Measurements from ENCODE around the gene WDR18.

DNA sequence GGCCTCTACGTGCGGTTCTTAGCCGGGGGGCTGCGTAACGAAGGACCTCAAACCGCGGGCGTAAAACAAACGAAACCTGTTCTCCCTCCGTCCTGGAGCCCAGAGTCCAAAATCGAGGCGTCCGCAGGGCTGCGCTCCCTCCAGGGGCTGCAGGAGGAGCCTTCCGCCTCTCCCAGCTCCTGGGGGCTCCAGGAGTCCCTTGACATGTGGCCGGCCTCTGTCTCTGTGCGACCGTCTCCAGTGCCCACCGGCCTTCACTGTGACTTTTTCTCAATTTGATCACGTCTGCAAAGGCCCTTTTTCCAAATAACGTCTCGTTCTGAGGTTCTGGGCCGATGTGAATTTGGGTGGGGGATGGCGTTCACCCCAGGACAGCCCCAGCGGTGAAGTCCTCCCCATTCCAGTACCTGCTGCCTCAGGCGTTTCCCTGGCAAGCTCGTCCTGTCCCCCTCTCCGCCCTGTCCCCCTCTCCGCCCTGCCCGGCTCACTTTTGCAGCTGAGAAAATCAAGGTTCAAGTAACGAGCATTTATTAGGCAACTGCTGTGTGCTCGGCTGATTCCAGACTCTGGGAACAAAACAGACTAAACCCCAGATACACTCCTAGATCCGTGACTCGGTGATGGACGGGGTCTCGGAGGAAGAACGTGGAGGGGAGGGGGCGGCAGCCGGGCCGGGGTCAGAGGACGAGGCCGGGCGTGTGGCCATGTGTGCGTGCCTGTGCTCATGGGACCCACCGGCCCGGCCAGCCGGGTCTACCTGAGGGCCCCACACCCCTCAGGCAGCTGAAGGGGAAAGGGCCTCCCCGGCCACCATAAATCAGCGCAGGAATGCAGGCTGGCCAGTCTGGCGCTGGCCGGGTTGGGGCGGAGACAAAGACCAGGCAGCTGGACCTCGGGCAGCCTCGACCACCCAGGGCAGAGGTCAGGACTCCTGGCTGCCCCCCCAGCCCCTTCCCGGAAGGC, 28.1 kb upstream of the WDR18 start:
- TF ChIP-seq YY1 (IDR thresholded peaks at IDR 0.05; ENCODE audit: insufficient read depth, insufficient read length) (no peak), ZNF274 (IDR thresholded peaks at IDR 0.05; ENCODE audit: low read depth, low read length) (no peak)

Data from NT2/D1 (cell line).